Epithelial cell of esophagus (primary cell): Measurements from ENCODE around the gene SNF8.

Source experiments
- DNase-seq: peaks from one replicate; pipeline ENCODE4 v3.0.0; 2010; ENCODE audit warnings: low read depth
- H3K4me3 ChIP-seq: 2 replicates; pipeline ENCODE4 v1.5.1; 2011; ENCODE audit warnings: mild to moderate bottlenecking, low read length, control low read depth
- CTCF ChIP-seq: IDR thresholded peaks from 2 replicates; pipeline ENCODE4 v1.5.1; 2011; ENCODE audit warnings: low read depth, mild to moderate bottlenecking, low read length, control low read depth, inconsistent platforms; ENCODE audit not compliant: insufficient read depth; ENCODE audit errors: missing control alignments

The SNF8 gene

GRCh38 chr17:48985436-48986245 lies 41.0 kb upstream of the SNF8 start:
- no peak for TF ChIP-seq CTCF
- DNase-seq = no peak

GRCh38 chr17:48981927-48982539 lies 37.4 kb upstream of the SNF8 start:
- no peak for DNase-seq
- no peak overlapping the region for H3K4me3 ChIP-seq
- TF ChIP-seq CTCF = no peak

More at GRCh38 chr17:48985436-48986245, 41.0 kb upstream of the SNF8 start:
- no peak overlapping the region for H3K4me3 ChIP-seq

- TF ChIP-seq CTCF = no peak
- DNase-seq = no peak
- no peak overlapping the region for H3K4me3 ChIP-seq
These were observed 29.2 kb upstream of the SNF8 start for GRCh38 chr17:48973806-48974205.

- no peak for TF ChIP-seq CTCF
- H3K4me3 ChIP-seq = no peak overlapping the region
- DNase-seq = no peak
These were observed 28.1 kb upstream of the SNF8 start for GRCh38 chr17:48972749-48973097.

GRCh38 chr17:48970865-48971687 lies 26.4 kb upstream of the SNF8 start:
- H3K4me3 ChIP-seq = no peak overlapping the region
- TF ChIP-seq CTCF = no peak
- DNase-seq = no peak

- TF ChIP-seq CTCF = no peak
- H3K4me3 ChIP-seq = no peak overlapping the region
- DNase-seq = no peak
These were observed 25.6 kb upstream of the SNF8 start for GRCh38 chr17:48970224-48970623.
